Left cardiac atrium (tissue), 4 donors: ENCODE results near the gene DNMT1. TPM values are rescaled to one million over a fixed set of nuclear protein-coding genes. Genes with fewer than 3 reads are reported as not detected.
A peak's percentile ranks its signal among the peaks of the same experiment; 100 is the strongest.
"Not testable (repeated sequence)": the region's sequence is repeated elsewhere in the genome, so short reads cannot be mapped to it uniquely, and the experiment has no call there.

Experiments
- ATAC-seq, 2 donors: fragments of 200-7000 bp; cut with Tn5 transposase; one replicate each; pipeline ENCODE4 v1.9.1; 2020; ENCODE audit warnings: mild to moderate bottlenecking in 2 of 2, moderate library complexity in 2 of 2
- DNase-seq: peaks from one replicate; pipeline ENCODE4 v3.0.0-alpha.2; 2020
- intact Hi-C, 2 donors: fragments of 100-400 bp; cut with DNase I; formaldehyde crosslinking; loops; one replicate each; pipeline versions ENCODE4 v1.14.1 to v1.15.1; 2022 to 2023
- total RNA-seq, 2 donors: library from RNA; stranded (reverse); fragmentation: NEBNext Ultra II Directional; extraction: Animal tissue kit (Norgen Biotek cat#: 25700); gene quantifications; one replicate each; pipeline ENCODE4 v1.2.1, GENCODE V29; 2021
- donor health status: DM: no; HTN: yes; CAD: no.
- donor health status: DM: no; HTN: yes; CAD: no; lungs with severe emphysema.
- donor health status: DM: yes; HTN: yes; CAD: no.
- donor health status: Dilated cardiomyopathy.

The DNMT1 gene
- total RNA-seq, 2 donors from 2014 or later: 32.7 to 34.9 TPM

GRCh38 chr19:10224337-10224736 is 29.6 kb upstream of the DNMT1 start:
- intact Hi-C loops: no loop called here
- no peak for ATAC-seq
- no peak for DNase-seq

- no peak for ATAC-seq
These were observed 28.9 kb upstream of the DNMT1 start for GRCh38 chr19:10223488-10224213.

GRCh38 chr19:10222201-10222890 is 27.6 kb upstream of the DNMT1 start:
- ATAC-seq: no peak
- intact Hi-C loops: no loop called here
- no peak for DNase-seq

More at GRCh38 chr19:10223488-10224213, 28.9 kb upstream of the DNMT1 start:
- intact Hi-C loops: no loop called here
- DNase-seq: no peak

- ATAC-seq: no peak
- intact Hi-C loops: no loop called here
- DNase-seq: no peak
These were observed 25.9 kb upstream of the DNMT1 start for GRCh38 chr19:10220695-10221094.

GRCh38 chr19:10219678-10220077 is 24.9 kb upstream of the DNMT1 start:
- intact Hi-C loops: no loop called here
- DNase-seq (no peak), ATAC-seq (no peak)

- ATAC-seq: no peak
- intact Hi-C loops: no loop called here
- no peak for DNase-seq
These were observed 22.3 kb upstream of the DNMT1 start for GRCh38 chr19:10217085-10217484.

- intact Hi-C loops: no loop called here
- ATAC-seq: no peak
These were observed 20.0 kb upstream of the DNMT1 start for GRCh38 chr19:10214784-10215183.

GRCh38 chr19:10211691-10212090 is 16.9 kb upstream of the DNMT1 start:
- ATAC-seq (no peak), DNase-seq (no peak)
- intact Hi-C loops: no loop called here

More at GRCh38 chr19:10214784-10215183, 20.0 kb upstream of the DNMT1 start:
- no peak for DNase-seq

GRCh38 chr19:10211061-10211460 is 16.3 kb upstream of the DNMT1 start:
- intact Hi-C loops: no loop called here

GRCh38 chr19:10209315-10209714 is 14.6 kb upstream of the DNMT1 start:
- DNase-seq (no peak), ATAC-seq (no peak)
- intact Hi-C loops: no loop called here

More at GRCh38 chr19:10211061-10211460, 16.3 kb upstream of the DNMT1 start:
- ATAC-seq: no peak
- DNase-seq: no peak

- ATAC-seq: no peak
- intact Hi-C loops: no loop called here
These were observed 12.3 kb upstream of the DNMT1 start for GRCh38 chr19:10207026-10207425.

GRCh38 chr19:10206226-10206885 is 11.6 kb upstream of the DNMT1 start:
- DNase-seq (no peak), ATAC-seq (peak in 1 of 2 donors; percentile 21)
- intact Hi-C loops: no loop called here

More at GRCh38 chr19:10207026-10207425, 12.3 kb upstream of the DNMT1 start:
- DNase-seq: no peak

- no peak for DNase-seq
- intact Hi-C loops: no loop called here
These were observed 10.9 kb upstream of the DNMT1 start for GRCh38 chr19:10205636-10206035.

GRCh38 chr19:10203686-10204085 is 8.9 kb upstream of the DNMT1 start:
- intact Hi-C loops: no loop called here
- no peak for ATAC-seq
- DNase-seq: no peak

More at GRCh38 chr19:10205636-10206035, 10.9 kb upstream of the DNMT1 start:
- ATAC-seq: no peak

GRCh38 chr19:10201176-10201575 is 6.4 kb upstream of the DNMT1 start:
- no peak for DNase-seq

GRCh38 chr19:10200101-10200500 is 5.3 kb upstream of the DNMT1 start:
- DNase-seq, ATAC-seq, intact Hi-C loops: not testable (repeated sequence)

More at GRCh38 chr19:10201176-10201575, 6.4 kb upstream of the DNMT1 start:
- intact Hi-C loops: no loop called here
- ATAC-seq: no peak

- DNase-seq, ATAC-seq: not testable (repeated sequence)
- intact Hi-C loops: loop anchor here in 1 of 2 donors (10.0 kb wide), 1 partner anchor 46 kb away; no protein-coding TSS in a partner anchor
These were observed 4.3 kb upstream of the DNMT1 start for GRCh38 chr19:10198889-10199644.

GRCh38 chr19:10195199-10195519 is 406 bp upstream of the DNMT1 start:
- intact Hi-C loops: loop anchor here in 1 of 2 donors (10.0 kb wide), 1 partner anchor 50 kb away; no protein-coding TSS in a partner anchor
- DNase-seq (no peak), ATAC-seq (no peak)
